NCI-H446 treated with DMSO at 0.1 percent for 48 hours (cell line): ENCODE results near the gene CCSAP.
A peak's percentile ranks its signal among the peaks of the same experiment; 100 is the strongest.
"Not testable (repeated sequence)": the region's sequence is repeated elsewhere in the genome, so short reads cannot be mapped to it uniquely, and the experiment has no call there.

Source experiments
- DNase-seq: peaks from one replicate; lab custom pipeline; 2025; lab: John Stamatoyannopoulos, UW

The CCSAP gene

GRCh38 chr1:229342656-229343569 is at the start of gene CCSAP:
TSS of gene CCSAP (minus strand) at chr1:229343047. CDS start at chr1:229342465, 582 bp downstream.
- no peak for DNase-seq

GRCh38 chr1:229390130-229390529 is 47.3 kb upstream of the CCSAP start:
- no peak for DNase-seq

- DNase-seq, result peak; percentile 40
Measured at GRCh38 chr1:229388897-229389580, 46.2 kb upstream of the CCSAP start.

- DNase-seq, result no peak
Measured at GRCh38 chr1:229385853-229386456, 43.1 kb upstream of the CCSAP start.

GRCh38 chr1:229384822-229385221 is 42.0 kb upstream of the CCSAP start:
- DNase-seq, result no peak

- no peak for DNase-seq
Measured at GRCh38 chr1:229383961-229384360, 41.1 kb upstream of the CCSAP start.

GRCh38 chr1:229383188-229383587 is 40.3 kb upstream of the CCSAP start:
- DNase-seq, result no peak

GRCh38 chr1:229381234-229381633 is 38.4 kb upstream of the CCSAP start:
- no peak for DNase-seq

- DNase-seq, result no peak
Measured at GRCh38 chr1:229380536-229381160, 37.8 kb upstream of the CCSAP start.

- DNase-seq, result no peak
Measured at GRCh38 chr1:229379846-229380245, 37.0 kb upstream of the CCSAP start.

GRCh38 chr1:229378586-229379367 is 35.9 kb upstream of the CCSAP start:
- DNase-seq, result no peak

- not testable (repeated sequence) for DNase-seq
Measured at GRCh38 chr1:229378035-229378434, 35.2 kb upstream of the CCSAP start.

- no peak for DNase-seq
Measured at GRCh38 chr1:229377429-229377828, 34.6 kb upstream of the CCSAP start.

GRCh38 chr1:229376521-229376920 is 33.7 kb upstream of the CCSAP start:
- no peak for DNase-seq

- no peak for DNase-seq
Measured at GRCh38 chr1:229374485-229374884, 31.6 kb upstream of the CCSAP start.

GRCh38 chr1:229373395-229373794 is 30.5 kb upstream of the CCSAP start:
- DNase-seq, result no peak

- DNase-seq, result no peak
Measured at GRCh38 chr1:229372251-229372650, 29.4 kb upstream of the CCSAP start.

GRCh38 chr1:229371624-229372023 is 28.8 kb upstream of the CCSAP start:
- DNase-seq, result no peak

- peak; percentile 30 for DNase-seq
Measured at GRCh38 chr1:229370601-229371021, 27.8 kb upstream of the CCSAP start.

GRCh38 chr1:229368347-229368746 is 25.5 kb upstream of the CCSAP start:
- no peak for DNase-seq

- DNase-seq, result no peak
Measured at GRCh38 chr1:229365569-229365968, 22.7 kb upstream of the CCSAP start.
